ENCODE results near the gene CGB8. TPM values are rescaled to one million over a fixed set of nuclear protein-coding genes. Genes with fewer than 3 reads are reported as not detected.

Gene CGB8
- total and polyA plus RNA-seq, 10 of the 15 experiments (the other 5 are each of a cell fraction or from before 2014, with no cell fraction given): not detected

DNA sequence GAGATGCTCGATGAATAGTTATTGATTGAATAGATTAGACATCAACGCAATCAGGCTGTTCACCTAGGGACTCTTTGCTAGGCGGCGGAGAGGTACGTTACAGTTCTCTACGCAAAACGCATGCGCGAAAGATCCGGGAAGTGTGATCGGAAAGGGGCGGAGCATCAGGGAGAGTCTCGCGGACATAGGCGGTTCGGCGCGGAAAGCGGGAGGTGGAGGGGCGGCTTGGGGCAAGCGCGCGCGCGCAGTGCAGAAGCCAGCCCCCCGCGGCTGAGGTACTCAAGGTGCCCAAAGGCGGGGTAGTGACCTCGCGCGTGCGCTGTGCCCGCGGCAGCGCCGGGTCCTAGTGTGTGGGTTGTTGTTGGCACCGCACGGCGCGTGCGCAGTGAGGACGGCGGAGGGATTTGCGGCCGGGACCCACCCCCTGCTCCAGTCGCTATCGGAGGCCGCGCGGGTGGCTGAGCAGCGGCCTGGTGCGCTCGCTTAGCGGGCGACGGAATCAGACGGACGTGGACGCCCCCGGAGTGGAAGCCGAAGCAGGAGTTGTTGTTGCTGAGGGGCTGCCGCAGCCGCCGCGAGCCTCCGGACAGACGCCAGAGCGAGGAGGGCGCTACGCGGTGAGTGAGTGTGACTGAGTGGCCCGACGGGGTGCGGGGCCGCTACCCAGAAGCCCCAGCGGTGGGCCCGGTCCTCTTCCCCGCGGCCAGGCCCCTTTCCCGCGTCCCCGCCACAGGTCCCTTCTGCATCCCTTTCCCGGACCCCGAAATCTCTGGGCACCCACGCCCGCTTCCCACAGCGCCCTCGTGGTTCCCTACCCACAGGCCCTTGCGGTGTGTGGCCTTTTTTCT, 36.3 kb upstream of the CGB8 start, which contains the start of gene SNRNP70 (continued):
- TF ChIP-seq ETV6 (conservative IDR thresholded peaks at IDR 0.05 in 1 of 2, IDR thresholded peaks at IDR 0.05 in 1 of 2; ENCODE audit: borderline replicate concordance in 1 of 2, low read depth in 1 of 2) (0 out of 4 replicates have a peak, but pooled peaks of 1 of the 2 experiments have one; percentile 38), HDAC2 (IDR thresholded peaks at IDR 0.05) (0 out of 2 replicates have a peak, but pooled peaks have one; percentile 60), IRF4 (IDR thresholded peaks at IDR 0.05; ENCODE audit: low read depth, low read length) (peak; percentile 50; the same call in 1 of the 2 replicates), CTCF (IDR thresholded peaks at IDR 0.05 in 2 of 3, conservative IDR thresholded peaks at IDR 0.05 in 1 of 3; ENCODE audit: control insufficient read depth in 2 of 3, extremely low read depth in 1 of 3, insufficient read depth in 1 of 3, low read depth in 3 of 3, low read length in 3 of 3) (no peak), FOS (IDR thresholded peaks at IDR 0.05; ENCODE audit: borderline replicate concordance, extremely low read depth, insufficient read length) (no peak), NFXL1 (IDR thresholded peaks at IDR 0.05; ENCODE audit: borderline replicate concordance) (no peak), YBX1 (IDR thresholded peaks at IDR 0.05) (no peak), ZZZ3 (IDR thresholded peaks at IDR 0.05; ENCODE audit: control insufficient read depth, insufficient read length, low read depth) (no peak), SP1 (IDR thresholded peaks at IDR 0.05; ENCODE audit: low read depth, low read length) (peak; percentile 76), JUNB (IDR thresholded peaks at IDR 0.05) (no peak), SREBF1 (IDR thresholded peaks at IDR 0.05; ENCODE audit: low read length) (no peak), ZBED1 (IDR thresholded peaks at IDR 0.05; ENCODE audit: borderline replicate concordance) (no peak), MEF2B (IDR thresholded peaks at IDR 0.05; ENCODE audit: partially characterized antibody, poor library complexity, severe bottlenecking) (peak; percentile 24)
- TF ChIP-seq, protein P1, sequence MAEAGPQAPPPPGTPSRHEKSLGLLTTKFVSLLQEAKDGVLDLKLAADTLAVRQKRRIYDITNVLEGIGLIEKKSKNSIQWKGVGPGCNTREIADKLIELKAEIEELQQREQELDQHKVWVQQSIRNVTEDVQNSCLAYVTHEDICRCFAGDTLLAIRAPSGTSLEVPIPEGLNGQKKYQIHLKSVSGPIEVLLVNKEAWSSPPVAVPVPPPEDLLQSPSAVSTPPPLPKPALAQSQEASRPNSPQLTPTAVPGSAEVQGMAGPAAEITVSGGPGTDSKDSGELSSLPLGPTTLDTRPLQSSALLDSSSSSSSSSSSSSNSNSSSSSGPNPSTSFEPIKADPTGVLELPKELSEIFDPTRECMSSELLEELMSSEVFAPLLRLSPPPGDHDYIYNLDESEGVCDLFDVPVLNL (IDR thresholded peaks at IDR 0.05; ENCODE audit: low read depth, low read length): peak; percentile 58
- TF ChIP-seq, protein P2, sequence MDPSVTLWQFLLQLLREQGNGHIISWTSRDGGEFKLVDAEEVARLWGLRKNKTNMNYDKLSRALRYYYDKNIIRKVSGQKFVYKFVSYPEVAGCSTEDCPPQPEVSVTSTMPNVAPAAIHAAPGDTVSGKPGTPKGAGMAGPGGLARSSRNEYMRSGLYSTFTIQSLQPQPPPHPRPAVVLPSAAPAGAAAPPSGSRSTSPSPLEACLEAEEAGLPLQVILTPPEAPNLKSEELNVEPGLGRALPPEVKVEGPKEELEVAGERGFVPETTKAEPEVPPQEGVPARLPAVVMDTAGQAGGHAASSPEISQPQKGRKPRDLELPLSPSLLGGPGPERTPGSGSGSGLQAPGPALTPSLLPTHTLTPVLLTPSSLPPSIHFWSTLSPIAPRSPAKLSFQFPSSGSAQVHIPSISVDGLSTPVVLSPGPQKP (IDR thresholded peaks at IDR 0.05; ENCODE audit: low read depth, low read length): no peak
- TF ChIP-seq, protein P3, sequence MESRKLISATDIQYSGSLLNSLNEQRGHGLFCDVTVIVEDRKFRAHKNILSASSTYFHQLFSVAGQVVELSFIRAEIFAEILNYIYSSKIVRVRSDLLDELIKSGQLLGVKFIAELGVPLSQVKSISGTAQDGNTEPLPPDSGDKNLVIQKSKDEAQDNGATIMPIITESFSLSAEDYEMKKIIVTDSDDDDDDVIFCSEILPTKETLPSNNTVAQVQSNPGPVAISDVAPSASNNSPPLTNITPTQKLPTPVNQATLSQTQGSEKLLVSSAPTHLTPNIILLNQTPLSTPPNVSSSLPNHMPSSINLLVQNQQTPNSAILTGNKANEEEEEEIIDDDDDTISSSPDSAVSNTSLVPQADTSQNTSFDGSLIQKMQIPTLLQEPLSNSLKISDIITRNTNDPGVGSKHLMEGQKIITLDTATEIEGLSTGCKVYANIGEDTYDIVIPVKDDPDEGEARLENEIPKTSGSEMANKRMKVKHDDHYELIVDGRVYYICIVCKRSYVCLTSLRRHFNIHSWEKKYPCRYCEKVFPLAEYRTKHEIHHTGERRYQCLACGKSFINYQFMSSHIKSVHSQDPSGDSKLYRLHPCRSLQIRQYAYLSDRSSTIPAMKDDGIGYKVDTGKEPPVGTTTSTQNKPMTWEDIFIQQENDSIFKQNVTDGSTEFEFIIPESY (IDR thresholded peaks at IDR 0.05): no peak; the same call in 1 of the 2 replicates
- TF ChIP-seq, protein P4, sequence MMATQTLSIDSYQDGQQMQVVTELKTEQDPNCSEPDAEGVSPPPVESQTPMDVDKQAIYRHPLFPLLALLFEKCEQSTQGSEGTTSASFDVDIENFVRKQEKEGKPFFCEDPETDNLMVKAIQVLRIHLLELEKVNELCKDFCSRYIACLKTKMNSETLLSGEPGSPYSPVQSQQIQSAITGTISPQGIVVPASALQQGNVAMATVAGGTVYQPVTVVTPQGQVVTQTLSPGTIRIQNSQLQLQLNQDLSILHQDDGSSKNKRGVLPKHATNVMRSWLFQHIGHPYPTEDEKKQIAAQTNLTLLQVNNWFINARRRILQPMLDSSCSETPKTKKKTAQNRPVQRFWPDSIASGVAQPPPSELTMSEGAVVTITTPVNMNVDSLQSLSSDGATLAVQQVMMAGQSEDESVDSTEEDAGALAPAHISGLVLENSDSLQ (IDR thresholded peaks at IDR 0.05): peak; percentile 31; the same call in 1 of the 2 replicates
- TF ChIP-seq, protein P5, sequence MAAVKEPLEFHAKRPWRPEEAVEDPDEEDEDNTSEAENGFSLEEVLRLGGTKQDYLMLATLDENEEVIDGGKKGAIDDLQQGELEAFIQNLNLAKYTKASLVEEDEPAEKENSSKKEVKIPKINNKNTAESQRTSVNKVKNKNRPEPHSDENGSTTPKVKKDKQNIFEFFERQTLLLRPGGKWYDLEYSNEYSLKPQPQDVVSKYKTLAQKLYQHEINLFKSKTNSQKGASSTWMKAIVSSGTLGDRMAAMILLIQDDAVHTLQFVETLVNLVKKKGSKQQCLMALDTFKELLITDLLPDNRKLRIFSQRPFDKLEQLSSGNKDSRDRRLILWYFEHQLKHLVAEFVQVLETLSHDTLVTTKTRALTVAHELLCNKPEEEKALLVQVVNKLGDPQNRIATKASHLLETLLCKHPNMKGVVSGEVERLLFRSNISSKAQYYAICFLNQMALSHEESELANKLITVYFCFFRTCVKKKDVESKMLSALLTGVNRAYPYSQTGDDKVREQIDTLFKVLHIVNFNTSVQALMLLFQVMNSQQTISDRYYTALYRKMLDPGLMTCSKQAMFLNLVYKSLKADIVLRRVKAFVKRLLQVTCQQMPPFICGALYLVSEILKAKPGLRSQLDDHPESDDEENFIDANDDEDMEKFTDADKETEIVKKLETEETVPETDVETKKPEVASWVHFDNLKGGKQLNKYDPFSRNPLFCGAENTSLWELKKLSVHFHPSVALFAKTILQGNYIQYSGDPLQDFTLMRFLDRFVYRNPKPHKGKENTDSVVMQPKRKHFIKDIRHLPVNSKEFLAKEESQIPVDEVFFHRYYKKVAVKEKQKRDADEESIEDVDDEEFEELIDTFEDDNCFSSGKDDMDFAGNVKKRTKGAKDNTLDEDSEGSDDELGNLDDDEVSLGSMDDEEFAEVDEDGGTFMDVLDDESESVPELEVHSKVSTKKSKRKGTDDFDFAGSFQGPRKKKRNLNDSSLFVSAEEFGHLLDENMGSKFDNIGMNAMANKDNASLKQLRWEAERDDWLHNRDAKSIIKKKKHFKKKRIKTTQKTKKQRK (IDR thresholded peaks at IDR 0.05; ENCODE audit: low read depth, low read length): no peak

All from GM12878 (cell line).